Left renal pelvis (tissue), 4 donors: ENCODE results near the gene ACBD6. TPM values are rescaled to one million over a fixed set of nuclear protein-coding genes. Genes with fewer than 3 reads are reported as not detected.

Source experiments
- DNase-seq, 4 donors: peaks; one replicate each; pipeline ENCODE4 v3.0.0-alpha.2; 2013; ENCODE audit warnings: low read depth in 4 of 4, low spot score in 3 of 4
- polyA plus RNA-seq, 4 donors: library from polyadenylated mRNA; unstranded; fragments of 120-200 nt; gene quantifications; one replicate each; pipeline ENCODE4 v1.2.1, GENCODE V29; 2013; ENCODE audit not compliant: insufficient read length in 4 of 4

The ACBD6 gene
- polyA plus RNA-seq, 4 donors = 63.8 to 78.8 (median 69.6) TPM

DNA sequence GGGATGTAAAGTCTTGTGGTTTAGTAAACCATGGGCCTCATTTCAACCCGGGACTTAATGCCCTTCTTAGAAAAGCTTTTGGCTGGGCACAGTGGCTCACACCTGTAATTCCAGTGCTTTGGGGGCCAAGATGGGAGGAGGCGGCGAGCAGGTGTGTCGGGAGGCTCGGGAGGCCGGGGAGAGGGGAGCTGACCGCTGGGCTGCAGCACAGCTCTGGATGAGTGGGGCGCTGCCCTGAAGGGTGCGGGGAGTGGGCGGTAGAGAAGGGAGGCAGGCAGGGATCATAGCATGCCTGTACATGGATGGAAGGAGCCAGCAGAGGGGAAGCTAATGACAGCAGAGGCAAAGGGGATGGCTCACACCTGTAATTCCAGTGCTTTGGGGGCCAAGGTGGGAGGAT, 241.3 kb downstream of the ACBD6 start:
- DNase-seq = no peak

DNA sequence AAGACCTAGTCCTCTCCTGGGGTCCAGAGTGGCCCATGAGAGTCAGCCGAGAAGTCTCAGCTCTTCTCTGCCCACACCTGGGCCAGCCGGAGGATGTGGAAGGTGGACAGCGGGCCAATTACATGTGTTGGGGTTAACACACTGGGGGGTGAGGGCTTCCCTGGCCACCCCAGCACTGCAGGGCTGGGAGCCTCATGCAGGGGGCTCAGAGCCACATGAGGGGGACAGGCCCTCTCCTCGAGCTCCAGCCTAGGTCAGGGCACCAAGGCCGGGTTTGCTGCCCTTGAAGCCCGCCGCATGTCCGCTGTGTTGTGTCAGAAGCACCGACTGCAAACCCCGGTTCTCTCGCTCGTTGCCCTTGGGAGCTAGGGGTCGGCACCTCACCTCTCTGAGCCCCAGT, 241.8 kb downstream of the ACBD6 start:
- DNase-seq = no peak

DNA sequence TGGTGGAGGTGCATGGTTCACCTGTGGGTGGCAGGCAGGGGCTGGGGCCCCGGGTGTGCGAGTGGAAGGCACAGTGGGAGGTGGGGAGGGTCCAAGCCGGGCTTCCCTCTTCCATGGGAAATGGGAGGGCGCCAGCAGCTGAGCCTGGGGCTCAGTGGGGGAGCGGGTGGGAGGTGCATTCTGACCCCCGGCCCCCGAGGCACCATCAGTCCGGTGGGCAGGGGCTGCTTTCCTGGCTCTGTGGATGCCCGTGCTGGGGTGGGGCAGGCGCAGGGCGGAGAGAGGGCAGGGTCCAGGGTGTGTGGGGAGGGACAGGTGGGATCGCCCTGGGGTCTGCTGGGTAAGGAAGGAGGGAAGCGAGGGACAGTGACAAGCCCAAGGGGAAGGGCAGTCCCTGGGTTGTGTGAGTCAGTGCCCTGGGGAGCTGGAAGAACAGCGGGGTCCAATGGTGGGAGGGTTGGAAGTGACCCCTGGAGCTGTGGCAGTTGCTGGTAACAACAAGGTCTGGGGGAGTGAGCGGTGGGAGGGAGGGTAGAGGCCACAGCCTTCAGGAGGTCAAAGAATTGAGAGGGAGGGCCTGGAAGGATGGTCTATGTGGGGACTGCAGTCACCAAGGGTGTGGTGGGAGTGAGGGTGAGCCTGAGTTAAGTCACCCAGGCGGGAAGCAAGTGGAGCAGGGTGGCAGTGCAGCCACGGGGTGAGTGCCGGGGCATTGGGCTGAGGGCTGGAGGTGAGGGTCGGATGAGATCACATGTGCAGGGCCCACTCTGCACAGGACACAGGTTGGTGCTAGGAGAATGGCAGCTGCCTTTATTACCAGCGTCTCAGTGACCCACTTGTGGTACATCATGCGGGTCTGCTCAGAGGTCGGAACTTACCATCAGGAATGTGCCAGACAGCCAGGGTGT, 242.7 kb downstream of the ACBD6 start:
- no peak for DNase-seq

DNA sequence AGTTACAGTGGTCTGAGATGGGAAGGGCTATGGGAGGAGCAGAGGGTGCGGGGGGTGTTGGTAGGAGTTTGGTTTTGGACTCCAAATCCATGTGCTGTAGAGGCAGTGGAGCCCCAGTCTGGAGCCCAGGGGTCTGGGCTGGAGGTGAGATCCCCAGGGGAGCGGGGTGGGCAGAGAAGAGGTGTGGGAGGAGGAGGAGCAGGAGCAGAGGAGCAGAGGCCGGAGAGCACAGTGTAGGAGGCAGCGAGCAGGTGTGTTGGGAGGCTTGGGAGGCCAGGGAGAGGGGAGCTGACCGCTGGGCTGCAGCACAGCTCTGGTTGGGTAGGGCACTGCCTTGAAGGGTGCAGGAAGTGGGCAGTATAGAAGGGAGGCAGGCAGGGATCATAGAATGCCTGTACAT, 243.4 kb downstream of the ACBD6 start:
- no peak for DNase-seq

DNA sequence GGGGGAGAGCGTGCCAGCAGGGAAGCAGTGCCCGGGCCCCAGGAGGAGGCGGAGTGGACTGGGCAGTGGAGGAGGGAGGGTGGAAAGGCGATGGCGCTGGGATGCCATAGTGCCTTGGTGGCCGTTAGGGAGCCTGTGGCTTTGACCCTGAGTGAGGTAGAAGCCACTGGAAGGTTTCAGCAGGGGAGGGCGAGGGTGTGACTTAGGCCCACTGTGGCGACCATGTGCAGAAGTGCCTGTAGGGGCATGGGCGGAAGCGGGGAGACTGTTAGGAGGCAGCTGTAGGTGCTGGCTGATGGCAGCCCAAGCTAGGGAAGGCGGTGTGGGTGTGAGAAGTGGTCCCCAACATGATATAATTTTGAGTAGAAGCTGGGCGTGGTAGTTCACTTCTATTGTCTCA, 244.1 kb downstream of the ACBD6 start:
- no peak for DNase-seq

DNA sequence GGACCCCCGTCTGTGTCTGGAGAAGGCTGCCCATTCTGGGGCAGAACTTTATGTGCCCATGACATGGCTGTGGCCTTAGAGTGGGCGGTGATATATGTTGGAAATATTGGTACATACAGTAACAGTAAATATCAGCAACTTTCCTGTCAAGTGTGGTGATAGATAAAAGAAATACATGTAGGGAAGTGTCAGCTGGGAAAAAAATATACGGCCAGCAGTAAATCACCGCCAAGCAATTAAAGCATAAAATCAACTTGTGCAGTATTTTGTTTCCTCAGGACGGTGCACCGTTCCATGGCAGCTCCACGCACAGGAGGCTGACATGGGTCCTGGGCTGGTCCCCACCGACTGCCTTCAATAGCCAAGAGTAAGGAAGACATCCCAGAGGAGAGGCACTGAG, 244.9 kb downstream of the ACBD6 start:
- DNase-seq = no peak

DNA sequence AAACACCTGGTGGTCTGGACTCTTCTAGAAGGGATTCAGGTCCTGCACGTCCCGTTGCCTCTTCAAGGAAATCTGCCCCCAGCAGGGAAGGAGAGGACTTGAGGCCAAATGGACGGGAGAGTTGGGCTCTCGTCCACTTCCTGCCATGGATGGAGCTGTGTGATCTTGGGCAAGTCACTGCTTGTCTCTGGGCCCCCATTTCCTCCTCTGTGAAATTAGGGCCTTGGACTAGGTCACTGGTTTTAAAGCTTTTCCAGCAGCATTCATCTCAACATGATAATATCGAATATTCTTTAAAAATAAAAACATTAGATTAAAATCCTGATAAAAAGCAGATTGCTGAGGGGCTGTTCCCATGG, 245.4 kb downstream of the ACBD6 start:
- DNase-seq = no peak

DNA sequence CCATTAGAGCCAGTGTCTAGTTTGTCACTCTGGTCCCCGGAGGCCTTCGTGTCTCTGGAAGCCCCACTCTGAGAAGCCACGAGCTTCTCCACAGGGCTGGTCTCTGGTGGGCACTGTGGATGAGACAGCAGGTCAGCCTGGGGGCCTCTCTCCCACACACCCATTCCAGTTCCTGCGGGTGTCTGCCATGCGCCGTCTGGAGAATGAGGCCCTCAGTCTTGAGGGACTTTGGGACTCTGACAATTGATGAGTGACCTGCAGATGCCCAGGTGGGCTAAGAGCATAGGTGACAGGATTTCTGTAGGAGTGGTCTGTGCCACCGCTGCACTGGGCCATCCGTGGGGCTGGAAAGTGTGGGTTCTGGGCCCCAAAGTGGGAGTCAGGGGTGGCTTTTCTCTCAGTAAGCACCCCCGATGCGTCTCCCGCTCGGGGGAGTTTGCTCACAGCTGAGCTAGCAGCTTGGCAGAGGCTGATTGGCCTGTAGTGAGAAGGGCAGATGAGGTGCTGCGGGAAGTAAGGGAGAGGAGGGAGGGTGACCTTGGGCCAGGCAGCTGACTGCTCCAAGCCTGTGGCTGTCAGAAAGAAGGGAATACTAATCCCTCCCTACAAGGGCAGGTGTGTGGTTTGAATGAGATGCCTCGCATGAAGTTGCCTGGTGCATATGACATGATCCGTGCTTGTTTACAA, 245.9 kb downstream of the ACBD6 start:
- no peak for DNase-seq

DNA sequence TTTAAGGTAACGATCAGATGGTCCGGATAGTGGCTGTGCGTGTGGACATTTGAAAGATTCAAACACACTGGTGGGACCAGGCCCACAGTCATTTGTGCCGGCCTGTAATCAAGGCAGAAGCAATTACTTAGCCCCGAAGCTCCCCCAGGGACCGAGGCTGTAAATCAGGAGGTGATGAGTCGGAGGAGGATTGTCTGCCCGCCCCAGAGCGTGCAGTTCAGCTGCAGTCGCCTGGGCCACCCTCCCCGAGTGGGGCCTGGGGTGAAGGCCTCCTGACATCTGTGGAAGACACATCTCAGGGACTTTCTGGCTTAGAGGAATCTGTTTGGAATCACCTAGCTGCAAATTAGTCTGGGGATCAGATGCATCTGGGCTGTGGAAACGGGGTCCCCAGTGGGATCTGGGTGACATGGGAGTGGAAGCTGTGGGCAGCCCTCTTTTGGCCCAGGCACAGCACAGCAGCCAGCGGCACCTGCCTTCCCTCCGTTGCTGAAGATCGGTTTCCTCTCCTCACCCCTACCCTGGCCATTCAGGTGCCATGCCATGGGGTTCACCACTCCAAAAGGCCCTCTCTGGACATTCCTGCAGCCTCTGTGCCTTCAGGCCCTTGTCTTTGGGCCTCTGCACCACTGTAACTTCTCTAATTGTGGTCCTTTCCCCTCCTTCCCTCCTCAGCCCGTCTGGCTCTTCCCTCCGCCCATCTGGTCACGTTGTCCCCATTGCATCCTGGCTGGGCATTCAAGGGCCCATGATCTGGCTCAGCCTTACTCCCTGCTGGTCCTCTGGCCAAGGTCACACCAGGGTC, 246.6 kb downstream of the ACBD6 start:
- no peak for DNase-seq

DNA sequence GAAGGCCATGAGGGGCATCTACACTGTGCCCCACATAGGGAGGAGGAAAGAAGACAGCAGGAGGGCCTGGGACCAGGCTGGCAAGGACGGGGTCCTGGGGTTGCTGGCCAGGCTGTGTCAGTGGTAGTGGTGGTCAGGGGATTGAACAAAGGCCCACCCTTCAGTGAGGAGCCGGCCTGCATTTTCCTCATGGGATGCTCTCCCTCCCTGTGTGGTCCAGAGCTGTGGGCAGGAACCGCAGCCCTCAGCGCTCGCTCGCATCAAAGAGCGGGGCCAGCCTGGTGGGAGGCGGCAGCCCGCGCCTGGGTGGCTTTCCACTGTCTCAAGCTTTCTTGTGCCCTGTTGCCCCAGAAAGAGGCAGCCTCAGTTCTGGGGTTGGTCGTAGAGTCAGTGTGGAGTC, 247.5 kb downstream of the ACBD6 start:
- DNase-seq = no peak

DNA sequence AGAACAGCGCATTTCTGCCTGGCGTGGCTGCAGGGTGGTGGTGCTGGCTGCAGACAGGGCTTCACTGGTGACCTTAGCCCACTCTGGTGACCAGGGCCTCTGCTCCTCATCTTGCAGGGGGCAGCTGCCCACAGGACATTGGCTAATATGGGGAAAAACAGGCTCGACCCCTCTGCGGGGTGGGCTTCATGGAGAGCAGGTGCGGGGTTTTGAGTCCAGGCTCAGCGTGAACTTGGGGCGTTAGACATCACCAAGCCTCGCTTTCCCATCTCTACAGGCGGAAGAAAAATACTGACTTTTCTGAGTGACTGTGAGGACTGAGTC, 247.9 kb downstream of the ACBD6 start:
- no peak for DNase-seq

DNA sequence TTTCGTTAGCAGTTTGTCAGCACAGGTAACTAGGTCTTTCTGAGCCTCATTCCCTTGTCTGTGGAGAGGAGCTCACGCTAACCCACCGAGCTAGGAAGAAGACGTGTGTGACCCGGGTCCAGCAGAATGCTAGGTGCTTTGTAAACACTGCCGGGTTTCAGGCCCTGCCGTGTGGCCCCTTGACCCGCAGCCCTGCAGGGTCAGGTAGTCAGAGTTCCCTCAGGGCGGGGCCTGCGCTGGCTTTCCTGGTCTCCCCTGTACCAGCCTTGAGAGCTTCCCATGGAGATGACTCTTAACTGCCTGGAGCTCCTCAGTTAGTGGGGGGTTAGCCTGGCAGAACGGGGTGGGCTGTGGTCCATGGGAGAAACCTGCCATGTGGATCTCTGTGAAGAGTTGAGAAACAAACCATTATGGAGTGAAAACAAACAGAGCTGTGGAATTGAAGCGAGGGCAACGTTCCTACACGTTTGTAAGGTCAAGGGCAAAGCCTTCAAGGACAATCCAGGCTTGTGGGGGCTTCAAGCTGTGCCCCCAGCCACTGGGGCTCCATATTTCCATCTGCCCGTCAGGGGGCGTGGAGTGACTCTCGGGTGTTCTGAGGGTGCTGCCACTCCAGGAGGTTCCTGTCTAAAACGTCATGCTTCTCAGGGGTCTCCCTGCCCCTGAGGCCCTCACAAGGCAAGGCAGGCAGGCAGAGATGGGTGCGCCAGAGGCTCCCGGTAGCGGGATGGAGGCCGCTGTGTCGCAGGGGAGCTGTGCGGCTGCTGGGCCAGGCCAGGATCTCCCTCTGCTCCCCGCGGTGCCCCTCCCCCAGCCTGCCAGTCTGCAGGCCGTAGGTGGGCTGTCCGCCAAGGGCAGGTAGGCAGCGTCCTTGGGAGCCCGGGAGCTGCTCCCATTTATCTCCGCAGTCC, 248.5 kb downstream of the ACBD6 start:
- DNase-seq = no peak

DNA sequence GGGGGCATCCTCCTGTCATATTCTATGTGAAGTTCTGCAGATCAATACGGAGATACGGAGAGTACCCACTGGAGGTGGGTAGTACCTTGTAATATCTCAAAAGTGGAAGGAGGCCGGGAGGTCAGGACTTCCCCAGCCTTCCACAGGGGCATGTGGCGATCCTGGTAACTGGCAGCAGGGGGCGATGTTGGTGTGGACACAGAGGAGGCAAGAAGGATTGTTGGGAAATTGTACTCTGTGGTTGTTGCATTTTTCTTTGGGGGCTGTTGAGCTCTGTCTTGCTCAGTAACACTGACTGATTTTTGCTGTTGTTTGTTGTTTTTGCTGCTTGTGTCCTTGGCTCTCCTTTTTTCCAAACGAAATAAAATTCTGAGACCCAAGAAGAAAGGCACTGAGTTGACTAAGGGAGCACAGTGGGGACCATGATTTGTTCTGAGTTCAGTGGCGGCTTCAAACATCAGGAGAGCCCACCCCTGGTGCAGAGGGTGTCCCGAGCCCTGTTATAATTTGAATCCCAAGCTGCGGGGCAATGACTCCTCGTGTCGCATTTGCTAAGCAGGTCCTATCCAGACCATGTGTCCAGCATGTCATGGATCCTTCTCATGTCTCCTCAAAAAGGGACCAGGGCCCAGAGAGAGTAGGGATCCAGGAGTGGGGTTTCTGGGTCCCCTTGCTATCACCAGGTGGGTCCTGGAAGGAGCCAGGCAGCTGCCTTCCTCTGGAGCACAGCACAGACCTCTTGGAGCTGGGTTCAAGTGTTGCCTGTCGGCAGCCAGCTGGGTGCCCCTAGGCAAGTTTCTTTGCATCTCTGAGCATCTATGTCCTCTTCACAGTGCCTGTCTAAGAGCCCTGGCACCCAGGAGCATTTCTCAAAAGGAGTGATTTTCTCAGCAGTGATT, 249.5 kb downstream of the ACBD6 start:
- DNase-seq = no peak

DNA sequence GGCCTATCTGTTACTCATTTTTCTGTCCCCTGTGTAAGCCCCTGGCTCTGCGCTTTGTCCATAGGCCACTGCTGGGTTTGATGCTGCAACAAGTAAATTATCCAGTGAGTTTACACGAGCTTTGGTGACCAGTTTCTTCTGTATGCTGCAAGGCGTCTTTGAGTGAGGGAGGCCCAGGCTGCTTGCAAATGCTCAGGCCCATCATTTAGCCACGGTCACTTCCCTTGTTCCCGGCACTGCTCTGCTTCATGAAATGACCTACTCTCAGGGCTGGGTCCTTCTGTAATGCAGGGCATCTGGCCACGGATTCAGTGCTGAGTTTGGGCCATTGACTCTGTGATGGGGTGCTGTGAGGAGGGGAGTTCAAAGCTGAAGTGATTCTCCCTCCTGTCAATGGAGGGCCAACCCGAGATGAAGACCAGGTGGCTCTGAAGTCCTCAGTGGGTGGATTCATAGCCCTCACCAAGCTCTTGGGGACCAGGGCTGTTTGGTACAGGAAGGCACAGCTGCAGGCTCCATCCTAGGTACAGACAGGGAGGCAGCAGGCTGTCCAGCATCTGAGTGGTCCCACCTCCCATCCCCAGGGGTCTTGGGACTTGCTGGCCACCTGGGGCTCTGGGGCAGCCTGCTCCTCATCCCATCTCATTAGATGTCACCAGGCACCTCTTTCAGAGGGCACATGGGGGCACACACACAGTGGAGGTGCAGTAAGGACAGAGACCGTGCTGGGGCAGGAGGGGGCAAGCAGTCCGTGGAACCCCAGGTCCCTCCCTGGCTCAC, 250.7 kb downstream of the ACBD6 start:
- no peak for DNase-seq

DNA sequence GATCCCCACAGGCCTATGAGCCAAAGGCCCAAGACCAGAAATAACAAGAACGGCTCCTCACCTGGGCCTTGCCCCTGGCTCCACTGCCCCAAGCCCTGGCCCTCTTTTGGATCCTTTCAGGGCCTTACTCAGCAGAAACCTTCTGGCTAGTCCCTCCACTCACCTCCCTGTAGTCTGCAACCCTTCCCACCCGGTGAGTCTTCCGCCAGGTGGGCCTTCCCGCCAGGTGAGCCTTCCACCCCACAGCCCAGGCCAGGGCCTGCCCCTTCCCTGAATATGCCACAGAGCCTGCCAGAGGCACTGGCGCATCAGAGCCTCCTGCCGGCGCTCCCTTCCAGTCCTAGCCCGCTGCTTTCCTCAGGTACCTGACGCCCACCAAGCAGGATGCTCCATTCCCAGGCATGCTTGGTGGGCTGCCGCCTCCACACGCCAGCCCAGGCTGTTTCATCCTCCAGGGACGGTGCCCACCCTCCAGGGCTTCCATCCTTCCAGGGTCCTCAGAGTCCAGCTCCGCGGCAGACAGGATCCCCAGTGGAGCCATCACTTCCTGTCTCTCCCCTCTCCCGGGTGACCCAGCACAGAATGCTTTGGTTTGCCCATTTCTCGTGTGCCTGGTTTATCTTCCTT, 251.4 kb downstream of the ACBD6 start:
- no peak for DNase-seq

DNA sequence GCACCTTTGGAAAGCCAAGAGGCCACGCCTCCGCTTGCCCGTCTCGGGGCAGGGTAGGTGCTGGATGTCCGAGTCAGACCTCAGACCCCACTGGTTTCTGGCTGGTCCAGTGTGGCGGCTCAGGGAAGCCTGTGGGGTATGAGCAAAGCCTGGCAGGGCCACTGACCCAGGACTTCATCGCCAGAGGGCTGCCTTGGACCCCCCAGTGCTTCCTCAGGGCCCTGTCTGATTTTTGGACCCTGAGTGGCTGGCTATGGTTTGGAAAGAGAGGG, 251.9 kb downstream of the ACBD6 start:
- DNase-seq = no peak

DNA sequence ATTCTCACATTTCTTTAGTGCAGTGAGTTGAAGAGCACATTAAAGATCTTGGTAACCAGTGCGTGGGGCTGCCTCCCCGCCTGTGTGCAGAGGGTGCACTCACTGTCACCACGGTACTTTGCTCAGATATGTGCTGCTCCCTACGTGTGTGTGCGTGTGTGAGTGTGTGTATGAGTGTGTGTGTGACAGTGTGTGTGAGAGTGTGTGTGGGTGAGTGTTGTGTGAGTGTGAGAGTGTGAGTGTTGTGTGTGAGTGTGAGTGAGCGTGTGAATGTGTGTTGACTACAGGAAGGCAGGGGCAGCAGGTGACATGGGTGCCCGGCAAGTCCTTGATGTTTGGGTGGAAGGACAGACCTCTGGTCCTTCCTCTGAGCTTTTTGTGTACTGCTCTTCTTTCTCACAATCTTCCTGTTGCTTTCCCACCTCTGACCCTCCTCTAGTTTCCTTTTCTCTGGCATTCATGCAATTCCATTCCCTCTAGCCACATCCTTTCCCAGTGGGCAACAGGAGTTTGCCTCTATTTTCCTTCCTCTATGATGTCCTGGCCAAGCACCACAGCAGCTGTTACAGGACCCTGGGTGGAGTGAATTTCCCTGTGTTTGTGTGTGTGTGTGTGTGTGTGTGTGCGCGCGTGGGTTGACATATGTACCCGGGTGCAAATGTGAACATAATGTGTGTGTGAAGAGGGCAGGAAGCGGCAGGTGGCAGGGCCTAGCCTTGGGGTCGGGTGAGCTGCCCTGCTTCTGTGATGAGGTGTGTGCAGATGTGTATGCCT, 252.5 kb downstream of the ACBD6 start:
- DNase-seq = no peak
